OCI-LY7 (cell line): ENCODE measurements around the gene ARHGEF40. TPM values are rescaled to one million over a fixed set of nuclear protein-coding genes. Genes with fewer than 3 reads are reported as not detected.

Experiments
- BruUV-seq: library from RNA; stranded (reverse); fragments of 400-500 nt; replicated peaks from 2 replicates; lab custom pipeline; 2021; lab: Mats Ljungman, UMichigan
- CTCF ChIA-PET: fragments of 300-600 bp; sonication (Branson Sonifier 250); formaldehyde crosslinking; loops from one replicate; lab custom pipeline; 2022; ENCODE audit warnings: antibody characterized with exemption; ENCODE audit not compliant: unreplicated experiment; lab: Charles Lee
- POLR2A ChIA-PET: fragments of 300-600 bp; sonication (Branson Sonifier 250); formaldehyde crosslinking; loops from one replicate; lab custom pipeline; 2022; ENCODE audit warnings: antibody characterized with exemption; lab: Charles Lee
- DNase-seq: peaks from one replicate; pipeline ENCODE4 v3.0.0-alpha.2; 2015; ENCODE audit warnings: low spot score
- H2AFZ ChIP-seq: fragments of 200-600 bp; sonication (generic), shearing (Covaris generic); 2 replicates; pipeline ENCODE4 v1.6.1; 2014; ENCODE audit warnings: mild to moderate bottlenecking, antibody characterized with exemption, low read length, moderate library complexity
- H3K27ac ChIP-seq: fragments of 200-600 bp; sonication (generic); 2 replicates; pipeline ENCODE4 v1.5.1; 2014; ENCODE audit warnings: mixed run types, low read depth, mild to moderate bottlenecking, moderate library complexity, low read length, inconsistent platforms; ENCODE audit not compliant: poor library complexity, severe bottlenecking
- H3K36me3 ChIP-seq: fragments of 200-600 bp; sonication (generic); 2 replicates; pipeline ENCODE4 v1.6.1; 2014; ENCODE audit warnings: mild to moderate bottlenecking, antibody characterized with exemption, low read length, moderate library complexity, mixed read lengths; ENCODE audit not compliant: insufficient read depth
- H3K4me1 ChIP-seq: fragments of 200-600 bp; sonication (generic); 2 replicates; pipeline ENCODE4 v1.5.1; 2014; ENCODE audit warnings: mild to moderate bottlenecking, low read length; ENCODE audit not compliant: insufficient read depth, poor library complexity, severe bottlenecking
- H3K4me2 ChIP-seq: fragments of 200-600 bp; sonication (generic); 2 replicates; pipeline ENCODE4 v1.6.1; 2014; ENCODE audit warnings: mild to moderate bottlenecking, low read length
- H3K4me3 ChIP-seq: fragments of 200-600 bp; sonication (generic); 2 replicates; pipeline ENCODE4 v1.5.1; 2014; ENCODE audit warnings: mild to moderate bottlenecking, low read depth, low read length; ENCODE audit not compliant: poor library complexity, severe bottlenecking
- H3K79me2 ChIP-seq: fragments of 200-600 bp; sonication (generic); 2 replicates; pipeline ENCODE4 v1.6.1; 2016; ENCODE audit warnings: low read depth, mild to moderate bottlenecking, low read length, moderate library complexity, mixed read lengths; ENCODE audit not compliant: insufficient read depth
- H3K9me2 ChIP-seq: fragments of 200-600 bp; sonication (generic); 2 replicates; pipeline ENCODE4 v1.6.1; 2016; ENCODE audit warnings: mild to moderate bottlenecking, low read length, mixed read lengths; ENCODE audit not compliant: insufficient read depth
- H3K9me3 ChIP-seq: fragments of 200-600 bp; sonication (generic); 2 replicates; pipeline ENCODE4 v1.6.1; 2014; ENCODE audit warnings: mild to moderate bottlenecking, mixed run types, low read length, mixed read lengths
- H4K20me1 ChIP-seq: fragments of 200-600 bp; sonication (generic); 2 replicates; pipeline ENCODE4 v1.6.1; 2014; ENCODE audit warnings: mild to moderate bottlenecking, antibody characterized with exemption, low read length, moderate library complexity, mixed read lengths; ENCODE audit not compliant: insufficient read depth
- EZH2phosphoT487 ChIP-seq: fragments of 200-600 bp; sonication (generic); IDR thresholded peaks from 2 replicates; pipeline ENCODE4 v1.6.1; 2018; ENCODE audit warnings: low read depth, borderline replicate concordance, mild to moderate bottlenecking, mixed run types, antibody characterized with exemption, low read length, moderate library complexity, mixed read lengths
- intact Hi-C: fragments of 100-400 bp; cut with micrococcal nuclease; formaldehyde crosslinking; loops from one replicate; pipeline ENCODE4 v1.10.0; 2022; ENCODE audit not compliant: unreplicated experiment
- total RNA-seq, 2 experiments: library from RNA; depleted of rRNA in 1 of 2; stranded (reverse); fragments of >200 nt in 1 of 2; shearing (Covaris generic) in 1 of 2; gene quantifications; 2 replicates each; pipeline ENCODE4 v1.2.3, GENCODE V29; 2014 to 2022
- TF ChIP-seq, protein P1 (sequence below): fragments of 200-600 bp; sonication (generic); conservative IDR thresholded peaks from 2 replicates; pipeline ENCODE4 v1.5.1; 2014; ENCODE audit warnings: mild to moderate bottlenecking, antibody characterized with exemption, low read length, moderate library complexity, mixed read lengths

The ARHGEF40 gene
- total RNA-seq, 2 experiments from 2014 or later: 1.3 to 2.0 TPM

- DNase-seq: no peak
- intact Hi-C loops: no loop called here
- Histone ChIP-seq H3K4me1 (no peaks in the 10 kb centered on the region), H3K36me3 (no peaks in the 10 kb centered on the region), H3K9me2 (no peaks in the 10 kb centered on the region), H3K79me2 (no peaks in the 10 kb centered on the region), H3K4me3 (no peak overlapping the region), H2AFZ (no peak overlapping the region), H3K9me3 (no peaks in the 10 kb centered on the region), H3K27ac (no peak overlapping the region), H3K4me2 (no peak overlapping the region), H4K20me1 (no peaks in the 10 kb centered on the region)
- POLR2A ChIA-PET: interaction anchor here (0.5 to 0.8 kb wide), 4 partner anchors 12 to 177 kb away, joined by 4 to 7 read pairs (median 5); no protein-coding TSS in a partner anchor
- no peak for TF ChIP-seq EZH2phosphoT487
- TF ChIP-seq, protein P1, sequence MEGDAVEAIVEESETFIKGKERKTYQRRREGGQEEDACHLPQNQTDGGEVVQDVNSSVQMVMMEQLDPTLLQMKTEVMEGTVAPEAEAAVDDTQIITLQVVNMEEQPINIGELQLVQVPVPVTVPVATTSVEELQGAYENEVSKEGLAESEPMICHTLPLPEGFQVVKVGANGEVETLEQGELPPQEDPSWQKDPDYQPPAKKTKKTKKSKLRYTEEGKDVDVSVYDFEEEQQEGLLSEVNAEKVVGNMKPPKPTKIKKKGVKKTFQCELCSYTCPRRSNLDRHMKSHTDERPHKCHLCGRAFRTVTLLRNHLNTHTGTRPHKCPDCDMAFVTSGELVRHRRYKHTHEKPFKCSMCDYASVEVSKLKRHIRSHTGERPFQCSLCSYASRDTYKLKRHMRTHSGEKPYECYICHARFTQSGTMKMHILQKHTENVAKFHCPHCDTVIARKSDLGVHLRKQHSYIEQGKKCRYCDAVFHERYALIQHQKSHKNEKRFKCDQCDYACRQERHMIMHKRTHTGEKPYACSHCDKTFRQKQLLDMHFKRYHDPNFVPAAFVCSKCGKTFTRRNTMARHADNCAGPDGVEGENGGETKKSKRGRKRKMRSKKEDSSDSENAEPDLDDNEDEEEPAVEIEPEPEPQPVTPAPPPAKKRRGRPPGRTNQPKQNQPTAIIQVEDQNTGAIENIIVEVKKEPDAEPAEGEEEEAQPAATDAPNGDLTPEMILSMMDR: no peak
- BruUV-seq: no TSS peak
- CTCF ChIA-PET: no interaction called here
These were observed 26.6 kb upstream of the ARHGEF40 start for GRCh38 chr14:21043387-21043973.

DNA sequence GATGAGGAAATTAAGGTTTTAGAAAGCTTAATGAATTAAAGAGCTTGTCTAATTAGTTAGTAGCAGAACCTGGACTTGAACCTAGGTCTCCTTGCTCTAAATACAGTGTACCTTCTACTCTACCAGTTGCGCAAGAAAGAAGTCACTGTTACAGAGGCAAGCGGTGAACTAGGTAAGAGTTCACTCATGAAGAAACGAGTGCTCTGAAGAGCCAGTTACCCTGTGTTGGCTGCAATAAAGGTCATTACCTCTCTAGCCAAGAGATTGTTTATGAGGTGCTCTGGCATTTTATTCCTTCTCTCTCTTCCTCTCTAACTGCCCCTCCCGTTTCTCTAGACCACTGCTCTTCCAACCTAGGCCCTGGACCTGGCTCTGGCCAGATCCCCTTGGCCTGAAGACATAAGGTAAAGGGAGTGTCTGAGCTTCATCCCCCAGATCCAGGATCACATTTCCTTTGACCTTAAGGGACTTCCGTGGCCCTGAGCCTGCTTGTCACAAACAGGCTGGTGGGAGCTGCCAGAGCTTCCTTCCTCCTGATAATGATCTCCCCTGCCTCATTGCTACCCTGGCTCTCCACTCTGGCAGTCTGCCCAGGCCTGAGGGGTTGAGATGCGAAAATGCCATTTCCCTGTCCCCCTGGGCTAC is 26.0 kb upstream of the ARHGEF40 start:
- Histone ChIP-seq H3K79me2 (no peaks in the 10 kb centered on the region), H3K9me2 (no peaks in the 10 kb centered on the region), H2AFZ (no peak overlapping the region), H4K20me1 (no peaks in the 10 kb centered on the region), H3K4me1 (no peaks in the 10 kb centered on the region), H3K36me3 (no peaks in the 10 kb centered on the region), H3K4me3 (no peak overlapping the region), H3K9me3 (no peaks in the 10 kb centered on the region), H3K27ac (no peak overlapping the region), H3K4me2 (no peak overlapping the region)
- ChIA-PET CTCF (no interaction called here), POLR2A (interaction anchor here (0.5 to 0.8 kb wide), 3 partner anchors 66 to 177 kb away, joined by 4 to 7 read pairs (median 6); no protein-coding TSS in a partner anchor)
- BruUV-seq: no TSS peak
- DNase-seq: no peak
- no peak for TF ChIP-seq EZH2phosphoT487
- TF ChIP-seq, protein P1: no peak
- intact Hi-C loops: no loop called here

GRCh38 chr14:21047378-21047781 is 22.7 kb upstream of the ARHGEF40 start:
- POLR2A ChIA-PET: interaction anchor here (0.6 to 1.8 kb wide), 2 partner anchors 12 to 42 kb away, joined by 3 to 5 read pairs; no protein-coding TSS in a partner anchor
- Histone ChIP-seq H3K27ac (no peak overlapping the region), H3K79me2 (no peaks in the 10 kb centered on the region), H3K4me3 (no peak overlapping the region), H3K4me2 (no peak overlapping the region), H3K36me3 (no peaks in the 10 kb centered on the region), H3K9me3 (no peaks in the 10 kb centered on the region), H3K9me2 (no peaks in the 10 kb centered on the region), H4K20me1 (no peaks in the 10 kb centered on the region), H3K4me1 (no peaks in the 10 kb centered on the region), H2AFZ (no peak overlapping the region)
- intact Hi-C loops: no loop called here
- no peak for TF ChIP-seq EZH2phosphoT487
- TF ChIP-seq, protein P1: no peak
- DNase-seq: no peak
- no TSS peak for BruUV-seq
- CTCF ChIA-PET: interaction anchor here (0.9 kb wide), 1 partner anchor 24 kb away, joined by 5 read pairs; no protein-coding TSS in a partner anchor
